Uterus (tissue), 2 donors: ENCODE results near the gene URB2.

Experiments used
- POLR2A ChIP-seq, 2 donors: fragments of 450-650 bp; IDR thresholded peaks; one replicate each; pipeline ENCODE4 v1.6.1; 2016; ENCODE audit warnings: antibody characterized with exemption in 2 of 2, mild to moderate bottlenecking in 1 of 2, moderate library complexity in 1 of 2
- TF ChIP-seq, protein P1 (sequence below), 4 experiments: fragments of 200-600 bp in 2 of 4; fragments of 450-650 bp in 2 of 4; sonication (generic) in 2 of 4; IDR thresholded peaks; one replicate each; pipeline ENCODE4 v1.5.1; 2016 to 2019; ENCODE audit warnings: antibody characterized with exemption in 4 of 4, mild to moderate bottlenecking in 2 of 4, moderate library complexity in 1 of 4

- TF ChIP-seq POLR2A (IDR thresholded peaks at IDR 0.05): no peak
- TF ChIP-seq, protein P1, sequence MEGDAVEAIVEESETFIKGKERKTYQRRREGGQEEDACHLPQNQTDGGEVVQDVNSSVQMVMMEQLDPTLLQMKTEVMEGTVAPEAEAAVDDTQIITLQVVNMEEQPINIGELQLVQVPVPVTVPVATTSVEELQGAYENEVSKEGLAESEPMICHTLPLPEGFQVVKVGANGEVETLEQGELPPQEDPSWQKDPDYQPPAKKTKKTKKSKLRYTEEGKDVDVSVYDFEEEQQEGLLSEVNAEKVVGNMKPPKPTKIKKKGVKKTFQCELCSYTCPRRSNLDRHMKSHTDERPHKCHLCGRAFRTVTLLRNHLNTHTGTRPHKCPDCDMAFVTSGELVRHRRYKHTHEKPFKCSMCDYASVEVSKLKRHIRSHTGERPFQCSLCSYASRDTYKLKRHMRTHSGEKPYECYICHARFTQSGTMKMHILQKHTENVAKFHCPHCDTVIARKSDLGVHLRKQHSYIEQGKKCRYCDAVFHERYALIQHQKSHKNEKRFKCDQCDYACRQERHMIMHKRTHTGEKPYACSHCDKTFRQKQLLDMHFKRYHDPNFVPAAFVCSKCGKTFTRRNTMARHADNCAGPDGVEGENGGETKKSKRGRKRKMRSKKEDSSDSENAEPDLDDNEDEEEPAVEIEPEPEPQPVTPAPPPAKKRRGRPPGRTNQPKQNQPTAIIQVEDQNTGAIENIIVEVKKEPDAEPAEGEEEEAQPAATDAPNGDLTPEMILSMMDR (IDR thresholded peaks at IDR 0.05): no peak
Measured at GRCh38 chr1:229665912-229666558, 40.0 kb downstream of the URB2 start.
